ENCODE measurements around the gene NOX1.

The NOX1 gene

GRCh38 chrX:100870527-100870926, 3.6 kb downstream of the NOX1 start:
- no peak overlapping the region for H3K9ac ChIP-seq (ENCODE audit: low read depth in 1 of 2, low read length in 2 of 2)
- H3K36me3 ChIP-seq (ENCODE audit: control insufficient read depth in 1 of 2, insufficient read depth in 2 of 2, low read length in 2 of 2): no peaks in the 10 kb centered on the region
- H3K4me1 ChIP-seq (ENCODE audit: control insufficient read depth in 1 of 2, insufficient read depth in 2 of 2, low read length in 2 of 2): no peaks in the 10 kb centered on the region
- no peak overlapping the region for H3K4me3 ChIP-seq (ENCODE audit: low read depth in 1 of 2, low read length in 2 of 2)
- no peaks in the 10 kb centered on the region for H3K27me3 ChIP-seq (ENCODE audit: control insufficient read depth in 1 of 2, insufficient read depth in 2 of 2, low read length in 2 of 2)
- H3K27ac ChIP-seq (ENCODE audit: low read depth, low read length): no peak overlapping the region
- H3K9me3 ChIP-seq (ENCODE audit: control insufficient read depth in 1 of 2, low read length in 2 of 2): no peaks in the 10 kb centered on the region

- Histone ChIP-seq H3K4me3 (ENCODE audit: low read depth in 1 of 2, low read length in 2 of 2) (no peak overlapping the region), H3K4me1 (ENCODE audit: control insufficient read depth in 1 of 2, insufficient read depth in 2 of 2, low read length in 2 of 2) (no peaks in the 10 kb centered on the region), H3K27me3 (ENCODE audit: control insufficient read depth in 1 of 2, insufficient read depth in 2 of 2, low read length in 2 of 2) (no peaks in the 10 kb centered on the region), H3K9me3 (ENCODE audit: control insufficient read depth in 1 of 2, low read length in 2 of 2) (no peaks in the 10 kb centered on the region), H3K9ac (ENCODE audit: low read depth in 1 of 2, low read length in 2 of 2) (no peak overlapping the region), H3K36me3 (ENCODE audit: control insufficient read depth in 1 of 2, insufficient read depth in 2 of 2, low read length in 2 of 2) (no peaks in the 10 kb centered on the region), H3K27ac (ENCODE audit: low read depth, low read length) (no peak overlapping the region)
Observed at GRCh38 chrX:100868273-100868672, 5.9 kb downstream of the NOX1 start.

DNA sequence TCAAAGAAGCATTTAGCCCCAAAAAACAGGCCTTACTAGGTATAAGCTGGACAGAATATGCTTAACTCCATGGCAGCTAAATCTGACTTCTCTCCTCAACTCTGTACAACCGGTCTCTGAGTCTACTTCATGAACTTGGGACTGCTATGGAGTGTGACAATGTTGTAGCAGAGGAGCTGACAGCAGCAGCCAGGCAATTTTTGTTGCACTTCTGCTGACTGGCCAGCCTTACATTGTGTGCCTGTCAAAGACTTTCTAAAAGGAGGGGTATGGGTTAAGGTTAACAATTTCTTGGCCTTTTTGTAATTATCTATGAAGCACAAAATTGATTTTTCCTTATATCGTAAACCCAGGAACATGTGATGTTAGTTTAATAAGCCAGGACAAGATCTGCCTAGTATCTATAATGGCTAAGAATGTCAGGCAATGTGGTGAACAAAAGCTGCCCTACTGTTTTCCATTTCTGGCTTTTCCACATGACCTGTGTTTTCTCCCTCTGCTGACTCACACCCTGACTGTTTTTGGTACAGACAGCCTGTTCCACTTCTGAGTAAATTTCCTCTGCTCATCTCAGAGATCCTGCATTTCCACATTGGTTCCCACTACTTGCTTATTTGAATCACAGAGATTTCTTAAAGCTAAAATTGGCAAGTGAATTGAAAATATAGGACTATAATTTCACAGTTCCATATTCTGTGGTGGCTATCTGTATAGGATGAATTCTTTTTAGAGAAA, 9.3 kb downstream of the NOX1 start:
- no peak overlapping the region for H3K9ac ChIP-seq (ENCODE audit: low read depth in 1 of 2, low read length in 2 of 2)
- H3K4me3 ChIP-seq (ENCODE audit: low read depth in 1 of 2, low read length in 2 of 2): no peak overlapping the region
- H3K27me3 ChIP-seq (ENCODE audit: control insufficient read depth in 1 of 2, insufficient read depth in 2 of 2, low read length in 2 of 2): no peaks in the 10 kb centered on the region
- no peaks in the 10 kb centered on the region for H3K9me3 ChIP-seq (ENCODE audit: control insufficient read depth in 1 of 2, low read length in 2 of 2)
- H3K27ac ChIP-seq (ENCODE audit: low read depth, low read length): no peak overlapping the region
- H3K36me3 ChIP-seq (ENCODE audit: control insufficient read depth in 1 of 2, insufficient read depth in 2 of 2, low read length in 2 of 2): no peaks in the 10 kb centered on the region
- H3K4me1 ChIP-seq (ENCODE audit: control insufficient read depth in 1 of 2, insufficient read depth in 2 of 2, low read length in 2 of 2): no peaks in the 10 kb centered on the region

DNA sequence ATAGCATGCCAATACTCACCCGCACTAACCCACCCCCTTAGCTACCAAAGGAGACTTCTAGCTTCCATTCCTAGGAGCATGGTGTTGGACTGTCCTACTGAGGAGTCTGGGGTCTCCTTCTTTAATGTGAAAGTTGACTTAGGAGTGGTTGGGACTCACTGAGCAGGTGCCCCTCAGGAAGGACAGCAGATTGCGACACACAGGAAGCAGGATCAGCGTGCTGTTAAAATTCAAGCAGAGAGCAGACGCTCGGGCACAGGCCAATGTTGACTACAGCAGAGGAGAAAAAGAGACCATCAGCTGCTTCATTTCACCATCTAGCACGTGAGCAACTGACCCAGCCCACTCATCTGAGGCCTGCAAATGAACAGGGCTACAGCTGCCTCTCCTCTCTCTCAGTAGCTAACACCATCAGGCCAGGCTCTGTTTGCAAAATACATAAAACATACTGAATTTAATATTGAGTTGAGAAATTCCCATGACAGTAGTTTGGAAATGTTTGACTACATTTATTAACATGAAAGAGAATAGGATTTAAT, 10.8 kb downstream of the NOX1 start:
- H3K9me3 ChIP-seq (ENCODE audit: control insufficient read depth in 1 of 2, low read length in 2 of 2): no peaks in the 10 kb centered on the region
- H3K4me1 ChIP-seq (ENCODE audit: control insufficient read depth in 1 of 2, insufficient read depth in 2 of 2, low read length in 2 of 2): no peaks in the 10 kb centered on the region
- H3K36me3 ChIP-seq (ENCODE audit: control insufficient read depth in 1 of 2, insufficient read depth in 2 of 2, low read length in 2 of 2): no peaks in the 10 kb centered on the region
- H3K27ac ChIP-seq (ENCODE audit: low read depth, low read length): no peak overlapping the region
- no peak overlapping the region for H3K9ac ChIP-seq (ENCODE audit: low read depth in 1 of 2, low read length in 2 of 2)
- H3K4me3 ChIP-seq (ENCODE audit: low read depth in 1 of 2, low read length in 2 of 2): no peak overlapping the region
- no peaks in the 10 kb centered on the region for H3K27me3 ChIP-seq (ENCODE audit: control insufficient read depth in 1 of 2, insufficient read depth in 2 of 2, low read length in 2 of 2)

DNA sequence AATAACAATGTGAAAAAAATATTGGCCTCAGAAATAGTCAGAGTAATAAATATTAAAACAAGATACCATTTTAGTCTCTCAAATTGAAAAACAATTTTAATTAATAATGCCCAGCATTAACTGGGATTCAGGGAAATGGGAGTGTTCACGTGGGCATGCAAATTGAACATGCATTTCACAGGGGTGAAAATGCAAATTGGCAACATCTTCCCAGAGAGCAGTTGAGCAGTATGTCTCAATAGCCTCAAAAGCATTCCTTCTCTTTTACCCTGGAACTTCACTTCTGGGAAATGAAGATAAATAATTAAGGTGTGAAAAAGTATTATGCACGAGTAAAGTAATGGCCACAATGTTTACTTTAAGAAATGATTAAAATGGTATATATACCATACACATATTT, 21.3 kb downstream of the NOX1 start:
- Histone ChIP-seq H3K4me1 (ENCODE audit: control insufficient read depth in 1 of 2, insufficient read depth in 2 of 2, low read length in 2 of 2) (no peaks in the 10 kb centered on the region), H3K4me3 (ENCODE audit: low read depth in 1 of 2, low read length in 2 of 2) (no peak overlapping the region), H3K27me3 (ENCODE audit: control insufficient read depth in 1 of 2, insufficient read depth in 2 of 2, low read length in 2 of 2) (no peaks in the 10 kb centered on the region), H3K36me3 (ENCODE audit: control insufficient read depth in 1 of 2, insufficient read depth in 2 of 2, low read length in 2 of 2) (no peaks in the 10 kb centered on the region), H3K27ac (ENCODE audit: low read depth, low read length) (no peak overlapping the region), H3K9me3 (ENCODE audit: control insufficient read depth in 1 of 2, low read length in 2 of 2) (no peaks in the 10 kb centered on the region), H3K9ac (ENCODE audit: low read depth in 1 of 2, low read length in 2 of 2) (no peak overlapping the region)

DNA sequence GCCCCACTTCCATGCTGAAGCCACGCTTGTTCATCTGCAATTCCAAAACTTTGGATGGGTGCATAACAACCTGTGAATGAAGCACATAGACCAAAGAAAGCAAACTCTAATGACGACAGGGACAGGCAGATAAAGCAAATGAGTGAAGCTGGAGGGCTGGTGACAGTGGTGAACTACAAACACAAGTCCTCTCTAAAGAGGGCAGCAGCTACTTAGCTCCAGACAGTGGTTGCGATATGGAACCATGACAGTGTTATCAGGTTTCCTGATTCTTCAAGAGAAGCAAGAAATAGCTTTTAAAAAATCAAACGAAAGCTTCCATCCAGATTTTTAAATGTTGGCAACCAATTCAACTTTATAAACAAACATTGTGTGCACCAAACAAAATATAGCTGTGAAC, 23.8 kb downstream of the NOX1 start:
- no peaks in the 10 kb centered on the region for H3K36me3 ChIP-seq (ENCODE audit: control insufficient read depth in 1 of 2, insufficient read depth in 2 of 2, low read length in 2 of 2)

DNA sequence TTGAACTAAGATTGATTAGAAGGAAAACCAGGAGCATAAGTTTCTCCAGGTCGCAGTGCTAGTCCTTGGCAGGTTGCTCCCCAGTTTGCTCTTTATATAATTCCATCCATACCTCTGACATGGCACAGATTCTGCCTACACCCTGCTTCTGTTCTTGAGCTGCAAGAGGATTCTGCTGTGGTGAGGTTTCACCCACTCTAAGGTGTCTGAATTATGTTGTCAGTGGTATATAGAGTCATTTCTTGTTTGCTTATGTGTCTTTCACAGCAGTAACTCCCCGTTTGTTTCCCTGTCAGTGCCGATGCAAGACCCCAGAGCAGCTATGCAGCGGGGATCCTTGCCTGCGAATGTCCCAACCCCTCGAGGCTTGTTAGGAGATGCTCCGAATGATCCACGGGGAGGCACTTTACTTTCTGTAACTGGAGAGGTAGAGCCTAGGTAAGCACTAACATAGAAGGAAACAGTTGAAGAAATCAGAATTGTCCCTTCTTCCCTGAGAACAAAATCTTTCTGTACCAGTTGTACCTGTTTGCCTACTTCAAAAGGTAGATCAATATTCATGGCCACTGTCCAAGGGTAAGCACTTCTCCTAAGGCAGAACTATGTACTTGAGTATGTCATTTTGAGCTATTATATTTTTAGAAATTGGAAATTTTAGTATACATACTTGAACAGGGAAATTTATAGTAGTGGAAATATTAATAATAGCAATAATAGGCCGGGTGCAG, 42.8 kb downstream of the NOX1 start:
- Histone ChIP-seq H3K36me3 (ENCODE audit: control insufficient read depth in 1 of 2, insufficient read depth in 2 of 2, low read length in 2 of 2) (peaks cover 12 to 60% of the 10 kb centered on the region in 2 donors), H3K9me3 (ENCODE audit: control insufficient read depth in 1 of 2, low read length in 2 of 2) (no peaks in the 10 kb centered on the region), H3K9ac (ENCODE audit: low read depth in 1 of 2, low read length in 2 of 2) (no peak overlapping the region), H3K4me1 (ENCODE audit: control insufficient read depth in 1 of 2, insufficient read depth in 2 of 2, low read length in 2 of 2) (no peaks in the 10 kb centered on the region), H3K4me3 (ENCODE audit: low read depth in 1 of 2, low read length in 2 of 2) (no peak overlapping the region), H3K27ac (ENCODE audit: low read depth, low read length) (no peak overlapping the region), H3K27me3 (ENCODE audit: control insufficient read depth in 1 of 2, insufficient read depth in 2 of 2, low read length in 2 of 2) (no peaks in the 10 kb centered on the region)

More for the DNA sequence above, 23.8 kb downstream of the NOX1 start:
- H3K4me1 ChIP-seq (ENCODE audit: control insufficient read depth in 1 of 2, insufficient read depth in 2 of 2, low read length in 2 of 2): no peaks in the 10 kb centered on the region
- no peak overlapping the region for H3K27ac ChIP-seq (ENCODE audit: low read depth, low read length)
- no peak overlapping the region for H3K9ac ChIP-seq (ENCODE audit: low read depth in 1 of 2, low read length in 2 of 2)
- no peaks in the 10 kb centered on the region for H3K9me3 ChIP-seq (ENCODE audit: control insufficient read depth in 1 of 2, low read length in 2 of 2)
- H3K4me3 ChIP-seq (ENCODE audit: low read depth in 1 of 2, low read length in 2 of 2): no peak overlapping the region
- H3K27me3 ChIP-seq (ENCODE audit: control insufficient read depth in 1 of 2, insufficient read depth in 2 of 2, low read length in 2 of 2): no peaks in the 10 kb centered on the region

GRCh38 chrX:100830547-100830946, 43.6 kb downstream of the NOX1 start:
- Histone ChIP-seq H3K27ac (ENCODE audit: low read depth, low read length) (no peak overlapping the region), H3K9me3 (ENCODE audit: control insufficient read depth in 1 of 2, low read length in 2 of 2) (no peaks in the 10 kb centered on the region), H3K4me1 (ENCODE audit: control insufficient read depth in 1 of 2, insufficient read depth in 2 of 2, low read length in 2 of 2) (no peaks in the 10 kb centered on the region), H3K4me3 (ENCODE audit: low read depth in 1 of 2, low read length in 2 of 2) (no peak overlapping the region), H3K9ac (ENCODE audit: low read depth in 1 of 2, low read length in 2 of 2) (no peak overlapping the region), H3K36me3 (ENCODE audit: control insufficient read depth in 1 of 2, insufficient read depth in 2 of 2, low read length in 2 of 2) (peaks cover 12 to 62% of the 10 kb centered on the region in 2 donors), H3K27me3 (ENCODE audit: control insufficient read depth in 1 of 2, insufficient read depth in 2 of 2, low read length in 2 of 2) (no peaks in the 10 kb centered on the region)

DNA sequence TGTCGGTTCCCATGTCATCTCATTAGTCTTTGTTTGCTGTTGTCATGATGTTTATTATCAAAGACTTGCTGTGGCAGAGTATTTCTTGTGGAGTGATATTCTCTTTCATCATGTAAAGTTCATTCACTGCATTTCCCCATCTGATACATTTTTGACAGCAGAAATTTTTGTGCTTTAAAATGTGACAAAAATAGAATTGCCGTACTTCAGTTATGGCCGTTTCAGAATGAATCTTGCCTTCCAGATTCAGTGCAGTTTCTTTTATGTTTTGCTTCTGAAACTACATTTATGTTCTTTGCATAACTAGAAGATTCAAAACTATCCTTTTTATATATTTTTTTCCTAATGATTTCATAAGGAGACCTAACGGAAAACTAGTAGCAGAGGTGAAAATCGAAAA, 44.0 kb downstream of the NOX1 start:
- Histone ChIP-seq H3K9me3 (ENCODE audit: control insufficient read depth in 1 of 2, low read length in 2 of 2) (no peaks in the 10 kb centered on the region), H3K27me3 (ENCODE audit: control insufficient read depth in 1 of 2, insufficient read depth in 2 of 2, low read length in 2 of 2) (no peaks in the 10 kb centered on the region), H3K36me3 (ENCODE audit: control insufficient read depth in 1 of 2, insufficient read depth in 2 of 2, low read length in 2 of 2) (peaks cover 12 to 62% of the 10 kb centered on the region in 2 donors), H3K4me3 (ENCODE audit: low read depth in 1 of 2, low read length in 2 of 2) (no peak overlapping the region), H3K9ac (ENCODE audit: low read depth in 1 of 2, low read length in 2 of 2) (no peak overlapping the region), H3K4me1 (ENCODE audit: control insufficient read depth in 1 of 2, insufficient read depth in 2 of 2, low read length in 2 of 2) (no peaks in the 10 kb centered on the region), H3K27ac (ENCODE audit: low read depth, low read length) (no peak overlapping the region)

DNA sequence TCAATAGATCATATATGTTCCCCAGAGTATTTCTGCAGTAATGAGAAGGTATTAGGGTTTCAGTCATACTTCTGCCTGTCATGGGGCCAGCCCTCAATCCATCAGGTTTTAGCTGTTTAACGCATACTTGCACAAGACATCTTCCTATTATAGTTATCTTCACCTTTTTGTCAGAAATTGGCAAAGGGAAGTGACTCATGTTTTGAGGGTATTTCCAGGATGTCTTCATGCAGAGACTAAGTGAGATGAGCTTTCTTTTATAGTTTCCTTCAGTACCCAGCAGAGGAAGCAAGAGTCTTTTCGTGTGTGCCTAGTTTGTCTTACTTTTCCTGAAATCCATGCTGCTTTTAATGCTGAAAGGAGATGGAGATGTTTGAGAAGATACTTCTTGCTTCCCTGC, 44.4 kb downstream of the NOX1 start:
- no peak overlapping the region for H3K9ac ChIP-seq (ENCODE audit: low read depth in 1 of 2, low read length in 2 of 2)
- H3K27ac ChIP-seq (ENCODE audit: low read depth, low read length): no peak overlapping the region
- H3K4me3 ChIP-seq (ENCODE audit: low read depth in 1 of 2, low read length in 2 of 2): no peak overlapping the region
- H3K9me3 ChIP-seq (ENCODE audit: control insufficient read depth in 1 of 2, low read length in 2 of 2): no peaks in the 10 kb centered on the region
- peaks cover 12 to 65% of the 10 kb centered on the region in 2 donors for H3K36me3 ChIP-seq (ENCODE audit: control insufficient read depth in 1 of 2, insufficient read depth in 2 of 2, low read length in 2 of 2)
- no peaks in the 10 kb centered on the region for H3K27me3 ChIP-seq (ENCODE audit: control insufficient read depth in 1 of 2, insufficient read depth in 2 of 2, low read length in 2 of 2)
- no peaks in the 10 kb centered on the region for H3K4me1 ChIP-seq (ENCODE audit: control insufficient read depth in 1 of 2, insufficient read depth in 2 of 2, low read length in 2 of 2)
